SK-N-SH (cell line): ENCODE data around the gene NUPR2. TPM values are rescaled to one million over a fixed set of nuclear protein-coding genes. Genes with fewer than 3 reads are reported as not detected.

Source experiments
- CTCF ChIA-PET: fragments of 300-600, 350-600 bp; formaldehyde crosslinking; extraction: SDS; loops from one replicate; lab custom pipeline; 2021; lab: Yijun Ruan, JAX
- POLR2A ChIA-PET: fragments of 350-600 bp; sonication (Branson Sonifier 250); formaldehyde crosslinking; extraction: SDS; loops from one replicate; lab custom pipeline; 2020; ENCODE audit warnings: antibody characterized with exemption, inconsistent platforms; lab: Yijun Ruan, JAX
- DNase-seq: peaks from one replicate; pipeline ENCODE4 v3.0.0; 2012
- H2AFZ ChIP-seq: fragments of 200-600 bp; sonication (generic); 2 replicates; pipeline ENCODE4 v1.8.1; 2016; ENCODE audit warnings: antibody characterized with exemption, mild to moderate bottlenecking, low read depth
- H3F3A ChIP-seq: fragments of 200-600 bp; sonication (generic); replicated peaks from 2 replicates; pipeline ENCODE3; 2016; ENCODE audit warnings: antibody characterized with exemption, mild to moderate bottlenecking; ENCODE audit not compliant: insufficient read depth
- H3K27ac ChIP-seq, 2 experiments: fragments of 200-500 bp in 1 of 2; fragments of 200-600 bp in 1 of 2; sonication (Bioruptor generic) in 1 of 2; sonication (generic), shearing (Covaris generic) in 1 of 2; 2 replicates each; pipeline versions ENCODE4 v1.5.1 to v1.6.1; 2014 to 2016; ENCODE audit warnings: low read depth in 2 of 2, inconsistent platforms in 1 of 2, low read length in 1 of 2, mild to moderate bottlenecking in 1 of 2, mixed read lengths in 1 of 2
- H3K27me3 ChIP-seq: fragments of 200-600 bp; sonication (generic), shearing (Covaris generic); 2 replicates; pipeline ENCODE4 v1.6.1; 2016; ENCODE audit warnings: mixed run types; ENCODE audit not compliant: insufficient read depth
- H3K36me3 ChIP-seq, 2 experiments: fragments of 200-500 bp in 1 of 2; fragments of 200-600 bp in 1 of 2; sonication (Bioruptor generic) in 1 of 2; sonication (generic) in 1 of 2; replicated peaks in 1 of 2; 2 replicates each; pipeline versions ENCODE3 to v1.5.1; 2014 to 2016; ENCODE audit warnings: low read length in 1 of 2, mild to moderate bottlenecking in 1 of 2; ENCODE audit not compliant: insufficient read depth in 2 of 2, control insufficient read depth in 1 of 2
- H3K4me1 ChIP-seq, 2 experiments: fragments of 200-500 bp in 1 of 2; fragments of 200-600 bp in 1 of 2; sonication (Bioruptor generic) in 1 of 2; sonication (generic), shearing (Covaris generic) in 1 of 2; 2 replicates each; pipeline versions ENCODE4 v1.5.1 to v1.6.1; 2014 to 2016; ENCODE audit warnings: low read depth in 1 of 2, low read length in 1 of 2, mixed run types in 1 of 2; ENCODE audit not compliant: insufficient read depth in 2 of 2, control insufficient read depth in 1 of 2
- H3K4me2 ChIP-seq: fragments of 200-600 bp; sonication (generic), shearing (Covaris generic); 2 replicates; pipeline ENCODE4 v1.6.1; 2017; ENCODE audit warnings: mixed run types
- H3K4me3 ChIP-seq, 2 experiments: fragments of 200-500 bp in 1 of 2; fragments of 200-600 bp in 1 of 2; sonication (Bioruptor generic) in 1 of 2; sonication (generic), shearing (Covaris generic) in 1 of 2; 2 replicates each; pipeline versions ENCODE4 v1.5.1 to v1.8.1; 2014 to 2016; ENCODE audit warnings: low read depth in 2 of 2, inconsistent platforms in 1 of 2, low read length in 1 of 2, mild to moderate bottlenecking in 1 of 2, mixed read lengths in 1 of 2, moderate library complexity in 1 of 2
- H3K79me2 ChIP-seq: fragments of 200-600 bp; sonication (generic); 2 replicates; pipeline ENCODE4 v1.8.1; 2017; ENCODE audit warnings: mild to moderate bottlenecking; ENCODE audit not compliant: insufficient read depth
- H3K9ac ChIP-seq: fragments of 200-600 bp; sonication (generic); 2 replicates; pipeline ENCODE4 v1.6.1; 2017; ENCODE audit warnings: mixed run types
- H3K9me2 ChIP-seq: fragments of 200-600 bp; sonication (generic); 2 replicates; pipeline ENCODE4 v1.6.1; 2017; ENCODE audit warnings: mixed run types
- H3K9me3 ChIP-seq: fragments of 200-600 bp; sonication (generic); 2 replicates; pipeline ENCODE4 v1.6.1; 2017; ENCODE audit warnings: mixed run types, mild to moderate bottlenecking, moderate library complexity
- H4K20me1 ChIP-seq: fragments of 200-600 bp; sonication (generic); 2 replicates; pipeline ENCODE4 v1.6.1; 2017; ENCODE audit warnings: mild to moderate bottlenecking, mixed run types; ENCODE audit not compliant: insufficient read depth
- ELF1 ChIP-seq: IDR thresholded peaks from 2 replicates; pipeline ENCODE4 v1.4.0; 2012
- IRF3 ChIP-seq: fragments of 150-350 bp; IDR thresholded peaks from 2 replicates; pipeline ENCODE4 v1.6.1; 2016; ENCODE audit warnings: mild to moderate bottlenecking, low read depth, low read length
- JUND ChIP-seq: IDR thresholded peaks from 2 replicates; pipeline ENCODE4 v1.4.0; 2012
- NFIC ChIP-seq: IDR thresholded peaks from 2 replicates; pipeline ENCODE4 v1.4.0; 2012; ENCODE audit warnings: borderline replicate concordance
- NRF1 ChIP-seq: IDR thresholded peaks from 2 replicates; pipeline ENCODE4 v1.6.1; 2012; ENCODE audit warnings: low read depth, mild to moderate bottlenecking, low read length
- RAD21 ChIP-seq: IDR thresholded peaks from 2 replicates; pipeline ENCODE4 v1.6.1; 2012; ENCODE audit warnings: mild to moderate bottlenecking, low read length
- REST ChIP-seq: IDR thresholded peaks from 2 replicates; pipeline ENCODE4 v1.6.1; 2012; ENCODE audit warnings: mild to moderate bottlenecking, low read depth, low read length, moderate library complexity
- RXRA ChIP-seq: IDR thresholded peaks from 2 replicates; pipeline ENCODE4 v1.4.0; 2012; ENCODE audit warnings: low read depth, mild to moderate bottlenecking, borderline replicate concordance
- SIN3A ChIP-seq: IDR thresholded peaks from 2 replicates; pipeline ENCODE4 v1.6.1; 2012; ENCODE audit warnings: low read depth, mild to moderate bottlenecking, low read length, moderate library complexity, borderline replicate concordance
- SMC3 ChIP-seq: IDR thresholded peaks from 2 replicates; pipeline ENCODE4 v1.6.1; 2012; ENCODE audit warnings: low read depth, low read length, improper control_type of control experiment
- TAF1 ChIP-seq: IDR thresholded peaks from 2 replicates; pipeline ENCODE4 v1.6.1; 2012; ENCODE audit warnings: low read depth, mild to moderate bottlenecking, low read length, moderate library complexity, borderline replicate concordance
- TCF12 ChIP-seq: IDR thresholded peaks from 2 replicates; pipeline ENCODE4 v1.4.0; 2012
- USF2 ChIP-seq: fragments of 150-350 bp; IDR thresholded peaks from 2 replicates; pipeline ENCODE4 v1.6.1; 2017; ENCODE audit warnings: antibody characterized with exemption, low read length, low read depth, borderline replicate concordance
- ZBTB33 ChIP-seq: IDR thresholded peaks from 2 replicates; pipeline ENCODE4 v1.4.0; 2012; ENCODE audit warnings: low read depth, borderline replicate concordance
- WGBS: methylation state at CpG from one replicate; pipeline ENCODE4 v1.1.6; 2017; ENCODE audit warnings: low lambda C conversion rate; 5-methylcytosine and 5-hydroxymethylcytosine counted together
- polyA plus RNA-seq, 3 experiments: library from polyadenylated mRNA; depleted of rRNA; stranded (reverse); fragments of >200 nt; gene quantifications; 2 replicates each; pipeline ENCODE4 v1.2.3, GENCODE V29; 2012
- TF ChIP-seq, protein P1 (sequence below): fragments of 200-600 bp; sonication (generic); IDR thresholded peaks from 2 replicates; pipeline ENCODE4 v1.6.1; 2017; ENCODE audit warnings: antibody characterized with exemption, mild to moderate bottlenecking, moderate library complexity

Gene NUPR2
- polyA plus RNA-seq, 1 of the 3 experiments (the other 2 are of a cell fraction), result not detected

DNA sequence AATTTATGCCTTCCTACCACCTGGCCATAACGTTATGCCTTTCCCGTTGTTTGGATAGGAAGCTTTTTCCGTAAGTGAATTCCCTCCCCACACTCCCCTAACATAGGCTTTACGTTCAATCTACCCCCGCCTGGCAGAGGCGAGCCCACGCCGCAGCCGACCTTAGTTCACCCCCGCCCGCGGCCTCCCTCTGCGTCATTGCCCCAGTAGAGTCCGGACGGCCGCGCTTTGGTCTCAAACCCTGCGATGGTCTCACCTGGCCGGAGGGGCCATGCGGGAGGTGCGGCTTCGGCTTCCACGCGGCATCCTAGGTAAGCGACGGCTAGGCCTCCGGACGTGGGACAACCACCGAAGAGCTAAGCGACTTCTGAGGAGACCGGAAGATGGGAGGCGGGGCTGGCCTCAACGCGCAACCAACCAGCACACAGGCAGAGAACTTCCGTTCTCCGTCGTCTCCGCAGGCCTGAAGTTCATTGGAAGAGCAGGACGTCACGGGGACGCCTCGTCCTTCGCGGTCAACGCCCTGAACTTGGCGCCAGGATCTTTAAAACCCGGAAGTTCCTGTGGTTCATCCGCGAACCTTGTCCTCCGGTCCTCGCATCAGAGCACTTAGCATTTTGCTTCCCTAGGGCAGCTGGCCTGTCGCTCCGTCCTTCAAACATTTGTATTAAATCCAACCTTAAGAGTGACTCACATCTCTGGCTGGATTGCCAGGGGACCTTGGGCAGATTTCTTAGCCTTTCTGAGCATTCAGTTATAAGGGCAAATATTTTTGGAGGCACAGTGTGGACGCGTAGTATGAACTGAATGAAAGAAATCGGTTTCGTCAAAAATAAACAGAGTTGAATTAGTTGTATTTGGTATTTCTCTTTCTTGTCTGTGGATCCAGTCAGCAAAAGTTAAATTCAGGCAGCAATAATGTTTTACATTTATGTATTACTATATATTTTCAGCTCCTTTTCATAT lies 9.8 kb downstream of the NUPR2 start, which contains the start of gene CHCHD2 (continued):
- TF ChIP-seq, protein P1, sequence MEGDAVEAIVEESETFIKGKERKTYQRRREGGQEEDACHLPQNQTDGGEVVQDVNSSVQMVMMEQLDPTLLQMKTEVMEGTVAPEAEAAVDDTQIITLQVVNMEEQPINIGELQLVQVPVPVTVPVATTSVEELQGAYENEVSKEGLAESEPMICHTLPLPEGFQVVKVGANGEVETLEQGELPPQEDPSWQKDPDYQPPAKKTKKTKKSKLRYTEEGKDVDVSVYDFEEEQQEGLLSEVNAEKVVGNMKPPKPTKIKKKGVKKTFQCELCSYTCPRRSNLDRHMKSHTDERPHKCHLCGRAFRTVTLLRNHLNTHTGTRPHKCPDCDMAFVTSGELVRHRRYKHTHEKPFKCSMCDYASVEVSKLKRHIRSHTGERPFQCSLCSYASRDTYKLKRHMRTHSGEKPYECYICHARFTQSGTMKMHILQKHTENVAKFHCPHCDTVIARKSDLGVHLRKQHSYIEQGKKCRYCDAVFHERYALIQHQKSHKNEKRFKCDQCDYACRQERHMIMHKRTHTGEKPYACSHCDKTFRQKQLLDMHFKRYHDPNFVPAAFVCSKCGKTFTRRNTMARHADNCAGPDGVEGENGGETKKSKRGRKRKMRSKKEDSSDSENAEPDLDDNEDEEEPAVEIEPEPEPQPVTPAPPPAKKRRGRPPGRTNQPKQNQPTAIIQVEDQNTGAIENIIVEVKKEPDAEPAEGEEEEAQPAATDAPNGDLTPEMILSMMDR, result no peak
- peak; percentile 97 for TF ChIP-seq ELF1
- peak; percentile 91 for TF ChIP-seq TAF1
- no peak for TF ChIP-seq REST
- TF ChIP-seq SMC3, result no peak
- TF ChIP-seq JUND, result no peak
- TF ChIP-seq RAD21, result no peak

- CTCF ChIA-PET, result interaction anchor here (1.2 to 1.6 kb wide), 3 partner anchors 26 to 31 kb away, joined by 4 to 9 read pairs (median 8); no protein-coding TSS in a partner anchor
- H3K27me3 ChIP-seq, result no peaks in the 10 kb centered on the region; the same call in 1 of the 2 replicates
- peak overlapping the region; percentile 70 to 88; a peak in 3 of 4 replicates for H3K27ac ChIP-seq
- peak overlapping the region; percentile 75 to 86 for H3K4me3 ChIP-seq
- H3K9me3 ChIP-seq, result no peaks in the 10 kb centered on the region
- H3K36me3 ChIP-seq, result peaks cover 34 to 42% of the 10 kb centered on the region in 2 experiments
- H3K4me1 ChIP-seq, result peaks cover 0 to 8% of the 10 kb centered on the region in 2 experiments; a peak in 2 of 4 replicates
- peaks cover 40% of the 10 kb centered on the region for H3K79me2 ChIP-seq
- peak overlapping the region; percentile 92 for H3K9ac ChIP-seq
- peaks cover 31% of the 10 kb centered on the region for H3F3A ChIP-seq
- peak overlapping the region; percentile 52; the same call in 1 of the 2 replicates for H2AFZ ChIP-seq
- no peak for DNase-seq
- peaks cover 33% of the 10 kb centered on the region for H4K20me1 ChIP-seq
- WGBS, result 8% methylated on average over 6 of the region's 6 CpGs
- POLR2A ChIA-PET, result interaction anchor here (0.8 to 1.5 kb wide), 5 partner anchors 10 to 219 kb away, joined by 3 to 8 read pairs (median 4); partner anchors contain the start of genes CCT6A, NUPR2 and PSPH
- no peaks in the 10 kb centered on the region for H3K9me2 ChIP-seq
- H3K4me2 ChIP-seq, result peak overlapping the region; percentile 86
- TF ChIP-seq USF2, result no peak
- TF ChIP-seq ZBTB33, result no peak
- no peak for TF ChIP-seq NRF1
- TF ChIP-seq IRF3, result no peak
- no peak for TF ChIP-seq JUND
- TF ChIP-seq TCF12, result no peak
- TF ChIP-seq, protein P1, result no peak
- TF ChIP-seq RXRA, result no peak
- TF ChIP-seq SIN3A, result no peak
- no peak for TF ChIP-seq TAF1
- no peak for TF ChIP-seq RAD21
- TF ChIP-seq ELF1, result 0 out of 2 replicates have a peak, but pooled peaks have one; percentile 6
- TF ChIP-seq NFIC, result no peak
Measured at GRCh38 chr7:56105508-56105907, 10.7 kb downstream of the NUPR2 start.
